KMS-11 (cell line): Measurements from ENCODE around the gene ST3GAL2.

Experiments used
- H2AFZ ChIP-seq: fragments of 200-600 bp; sonication (generic); 2 replicates; pipeline ENCODE4 v1.6.1; 2016; ENCODE audit warnings: antibody characterized with exemption, mixed run types, low read depth
- H3K27ac ChIP-seq: fragments of 200-600 bp; sonication (generic); 2 replicates; pipeline ENCODE4 v1.6.1; 2016; ENCODE audit warnings: mild to moderate bottlenecking, mixed run types
- H3K27me3 ChIP-seq: fragments of 200-600 bp; sonication (generic); 2 replicates; pipeline ENCODE4 v1.6.1; 2017; ENCODE audit warnings: mild to moderate bottlenecking, low read depth, mixed run types, moderate library complexity; ENCODE audit not compliant: insufficient read depth
- H3K36me3 ChIP-seq: fragments of 200-600 bp; sonication (generic); 2 replicates; pipeline ENCODE4 v1.6.1; 2017; ENCODE audit warnings: mild to moderate bottlenecking, mixed run types; ENCODE audit not compliant: insufficient read depth
- H3K4me1 ChIP-seq: fragments of 200-600 bp; sonication (generic); 2 replicates; pipeline ENCODE4 v1.6.1; 2016; ENCODE audit warnings: mild to moderate bottlenecking, low read depth, mixed run types; ENCODE audit not compliant: poor library complexity, severe bottlenecking
- H3K4me2 ChIP-seq: fragments of 200-600 bp; sonication (generic); 2 replicates; pipeline ENCODE4 v1.7.0; 2016; ENCODE audit warnings: mild to moderate bottlenecking, mixed run types
- H3K4me3 ChIP-seq: fragments of 200-600 bp; sonication (generic); IDR thresholded peaks from 2 replicates; pipeline ENCODE4 v1.6.1; 2017; ENCODE audit warnings: low read depth, low read length, mixed read lengths; ENCODE audit not compliant: insufficient read depth
- H3K79me2 ChIP-seq: fragments of 200-600 bp; sonication (generic); 2 replicates; pipeline ENCODE4 v1.6.1; 2016; ENCODE audit warnings: low read depth, mixed run types; ENCODE audit not compliant: insufficient read depth
- H3K9ac ChIP-seq: fragments of 200-600 bp; sonication (generic); 2 replicates; pipeline ENCODE4 v1.6.1; 2016; ENCODE audit warnings: mild to moderate bottlenecking, mixed run types
- H4K20me1 ChIP-seq: fragments of 200-600 bp; sonication (generic); 2 replicates; pipeline ENCODE4 v1.6.1; 2016; ENCODE audit warnings: mild to moderate bottlenecking, mixed run types; ENCODE audit not compliant: insufficient read depth
- CTCF ChIP-seq: fragments of 200-600 bp; sonication (generic); conservative IDR thresholded peaks from 2 replicates; pipeline ENCODE4 v1.6.1; 2017; ENCODE audit warnings: low read depth, mild to moderate bottlenecking, antibody characterized with exemption, low read length, moderate library complexity, mixed read lengths

The ST3GAL2 gene

GRCh38 chr16:70448075-70448474, 9.2 kb upstream of the ST3GAL2 start:
- H3K27me3 ChIP-seq = no peaks in the 10 kb centered on the region
- H2AFZ ChIP-seq = no peak overlapping the region
- H4K20me1 ChIP-seq = no peaks in the 10 kb centered on the region
- H3K27ac ChIP-seq = no peak overlapping the region
- no peaks in the 10 kb centered on the region for H3K4me1 ChIP-seq
- no peak for TF ChIP-seq CTCF
- no peak overlapping the region for H3K4me2 ChIP-seq
- no peak overlapping the region for H3K9ac ChIP-seq
- no peaks in the 10 kb centered on the region for H3K36me3 ChIP-seq
- no peaks in the 10 kb centered on the region for H3K79me2 ChIP-seq
- no peak overlapping the region for H3K4me3 ChIP-seq

DNA sequence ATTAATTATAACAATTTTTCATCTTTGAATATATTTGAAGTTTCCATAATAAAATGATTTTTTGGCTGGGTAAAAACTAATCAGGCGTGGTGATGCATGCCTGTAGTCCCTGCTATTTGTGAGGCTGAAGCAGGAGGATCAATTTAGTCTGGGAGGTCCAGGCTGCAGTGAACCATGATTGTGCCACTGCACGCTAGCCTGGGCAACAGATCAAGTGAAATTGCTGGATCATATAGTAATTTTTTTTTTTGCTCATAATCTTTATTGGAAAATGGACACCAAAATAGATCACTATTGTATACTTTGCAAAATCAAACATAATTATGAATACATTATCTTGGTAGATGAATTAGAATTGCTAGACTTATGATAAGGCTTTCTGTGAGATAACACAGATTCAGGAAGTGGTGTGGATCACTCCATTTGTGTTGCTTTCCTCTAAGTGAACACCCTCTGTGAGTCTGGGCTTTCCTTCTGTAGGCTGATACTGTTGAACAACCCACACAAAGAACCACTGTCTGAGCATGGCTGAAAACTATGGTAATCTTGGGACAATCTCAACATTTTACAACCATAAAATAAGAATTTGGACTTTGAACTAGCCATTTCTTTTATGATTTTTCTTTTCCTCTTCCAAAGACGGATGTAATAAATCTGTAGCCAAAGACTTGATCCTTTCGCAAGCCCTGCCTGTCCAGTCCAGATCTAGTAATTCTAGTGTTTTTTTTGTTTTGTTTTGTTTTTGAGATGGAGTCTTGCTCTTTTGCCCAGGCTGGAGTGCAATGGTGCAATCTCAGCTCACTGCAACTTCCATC, 5.6 kb upstream of the ST3GAL2 start:
- Histone ChIP-seq H2AFZ (no peak overlapping the region), H3K27ac (no peak overlapping the region), H3K4me3 (no peak overlapping the region), H3K4me2 (no peak overlapping the region), H3K9ac (no peak overlapping the region), H3K4me1 (peaks cover 7% of the 10 kb centered on the region), H3K79me2 (no peaks in the 10 kb centered on the region), H4K20me1 (no peaks in the 10 kb centered on the region), H3K36me3 (no peaks in the 10 kb centered on the region), H3K27me3 (no peaks in the 10 kb centered on the region)
- no peak for TF ChIP-seq CTCF

GRCh38 chr16:70442344-70442743, 3.4 kb upstream of the ST3GAL2 start:
- Histone ChIP-seq H3K79me2 (peaks cover 11% of the 10 kb centered on the region), H3K4me3 (no peak overlapping the region), H3K4me2 (no peak overlapping the region), H3K36me3 (no peaks in the 10 kb centered on the region), H3K9ac (no peak overlapping the region), H4K20me1 (no peaks in the 10 kb centered on the region), H3K27ac (no peak overlapping the region), H2AFZ (no peak overlapping the region), H3K4me1 (peaks cover 12% of the 10 kb centered on the region), H3K27me3 (no peaks in the 10 kb centered on the region)
- no peak for TF ChIP-seq CTCF

- H3K4me1 ChIP-seq = peaks cover 20% of the 10 kb centered on the region
- no peak for TF ChIP-seq CTCF
- H4K20me1 ChIP-seq = no peaks in the 10 kb centered on the region
- H3K9ac ChIP-seq = no peak overlapping the region
- H3K27me3 ChIP-seq = no peaks in the 10 kb centered on the region
- no peaks in the 10 kb centered on the region for H3K36me3 ChIP-seq
- peaks cover 19% of the 10 kb centered on the region for H3K79me2 ChIP-seq
- no peak overlapping the region for H3K4me2 ChIP-seq
- H2AFZ ChIP-seq = no peak overlapping the region
- no peak overlapping the region for H3K27ac ChIP-seq
- no peak overlapping the region for H3K4me3 ChIP-seq
These were observed 2.6 kb upstream of the ST3GAL2 start for GRCh38 chr16:70441406-70441990.
